Ovary (tissue), 9 donors: ENCODE results near the gene SUMF2. TPM values are rescaled to one million over a fixed set of nuclear protein-coding genes. Genes with fewer than 3 reads are reported as not detected.
"Not testable (repeated sequence)": the region's sequence is repeated elsewhere in the genome, so short reads cannot be mapped to it uniquely, and the experiment has no call there.

Experiments used
- DNase-seq, 5 donors: peaks; one replicate each; pipeline ENCODE4 v3.0.0-alpha.2; 2019 to 2020
- H3K27ac ChIP-seq, 2 donors: fragments of 200-600 bp; one replicate each; pipeline versions ENCODE4 v1.5.1 to v1.8.0; 2019 to 2022
- H3K27me3 ChIP-seq: fragments of 200-600 bp; one replicate; pipeline ENCODE4 v1.8.0; 2022
- H3K36me3 ChIP-seq: fragments of 200-600 bp; sonication (generic); one replicate; pipeline ENCODE4 v1.5.1; 2019
- H3K4me1 ChIP-seq: one replicate; pipeline ENCODE4 v1.8.1; 2013; ENCODE audit warnings: mild to moderate bottlenecking, moderate library complexity; ENCODE audit not compliant: insufficient read depth
- H3K4me3 ChIP-seq: fragments of 200-600 bp; sonication (generic); one replicate; pipeline ENCODE4 v1.5.1; 2017
- H3K9me3 ChIP-seq, 2 donors: fragments of 200-600 bp in 1 of 2; sonication (generic) in 1 of 2; one replicate each; pipeline versions ENCODE4 v1.5.1 to v1.8.1; 2013 to 2019; ENCODE audit warnings: mild to moderate bottlenecking in 1 of 2, moderate library complexity in 1 of 2
- EP300 ChIP-seq: sonication (generic); formaldehyde crosslinking; IDR thresholded peaks from one replicate; pipeline ENCODE4 v1.6.1; 2017; ENCODE audit warnings: antibody characterized with exemption
- POLR2A ChIP-seq: fragments of 450-650 bp; IDR thresholded peaks from one replicate; pipeline ENCODE4 v1.6.1; 2017; ENCODE audit warnings: antibody characterized with exemption, mild to moderate bottlenecking, moderate library complexity
- WGBS, 3 donors: extraction: QIAGEN DNeasy Blood & Tissue Kit in 1 of 3; methylation state at CpG; one replicate each; pipeline versions ENCODE4 v1.1.5 to v1.1.7; 2013 to 2017; 5-methylcytosine and 5-hydroxymethylcytosine counted together
- intact Hi-C, 4 donors: fragments of 100-400 bp; cut with DNase I; formaldehyde crosslinking; loops; one replicate each; pipeline versions ENCODE4 v1.11.0 to v1.15.1; 2022 to 2023
- polyA plus RNA-seq, 2 donors: library from polyadenylated mRNA; stranded (reverse); fragments of 200-250 nt in 1 of 2; fragments of 350-450 nt in 1 of 2; fragmentation: Illumina TruSeq in 1 of 2; extraction: RNeasy Lipid Tissue Mini Kit (QIAGEN cat#74804) in 1 of 2; gene quantifications; one replicate each; pipeline ENCODE4 v1.2.3, GENCODE V29; 2013 to 2014
- total RNA-seq, 7 donors: library from RNA; depleted of rRNA in 2 of 7; stranded (reverse); fragments of >200 nt in 2 of 7; fragmentation: NEBNext Ultra II Directional in 3 of 7; extraction: Animal tissue kit (Norgen Biotek cat#: 25700) in 3 of 7; gene quantifications; one replicate each; pipeline versions ENCODE4 v1.1.0 to v1.2.4, GENCODE V29; 2016 to 2023
- TF ChIP-seq, protein P1 (sequence below), 3 donors: fragments of 450-650 bp in 2 of 3; fragments of 200-600 bp in 1 of 3; IDR thresholded peaks; one replicate each; pipeline versions ENCODE4 v1.5.1 to v1.8.0; 2016 to 2022; ENCODE audit warnings: antibody characterized with exemption in 3 of 3, mild to moderate bottlenecking in 1 of 3
- donor health status: DM: no; HTN: no; CAD: no; lungs with moderate emphysema.
- donor health status: DM: no; HTN: no; CAD: no.
- donor health status: Bipolar disorder and iron deficiency.
- donor health status: DM: yes; HTN: yes; CAD: no.
- donor health status: DM: no; HTN: no; CAD: no.
- donor health status: DM: yes; HTN: yes; CAD: no.

Gene SUMF2
- total and polyA plus RNA-seq, 9 donors: 56.3 to 167 (median 105) TPM

DNA sequence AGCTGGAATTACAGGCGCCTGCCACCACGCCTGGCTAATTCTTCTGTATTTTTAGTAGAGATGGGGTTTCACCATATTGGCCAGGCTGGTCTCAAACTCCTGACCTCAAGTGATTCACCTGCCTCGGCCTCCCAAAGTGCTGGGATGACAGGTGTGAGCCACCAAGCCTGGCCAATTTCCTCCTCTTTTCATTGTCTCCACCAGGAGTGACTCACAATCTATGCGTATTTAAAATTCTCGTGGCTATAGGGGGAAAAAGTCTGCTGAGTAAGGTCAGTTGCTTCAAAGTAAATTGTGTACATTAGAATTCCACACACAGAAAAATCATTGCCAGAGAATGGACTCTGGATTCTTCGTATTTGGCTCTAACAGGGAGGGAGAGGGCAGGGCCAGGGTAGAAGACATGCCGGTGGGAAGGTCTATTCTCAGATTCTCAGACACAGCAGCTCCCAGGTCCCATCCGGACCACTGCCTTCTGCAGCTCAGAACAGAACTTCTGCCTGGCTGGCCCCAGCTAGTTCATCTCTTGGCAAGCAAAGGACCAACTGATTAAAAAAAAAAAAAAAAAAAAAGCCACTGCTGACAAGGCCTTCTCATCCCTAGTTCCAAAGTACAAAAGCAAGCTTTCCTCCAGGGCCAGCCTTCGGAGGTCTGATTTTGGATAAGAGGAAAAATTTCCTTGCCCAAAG is 35.0 kb upstream of the SUMF2 start:
- Histone ChIP-seq H3K27me3 (no peaks in the 10 kb centered on the region), H3K36me3 (no peaks in the 10 kb centered on the region), H3K4me1 (no peaks in the 10 kb centered on the region), H3K27ac (no peak overlapping the region), H3K4me3 (no peak overlapping the region), H3K9me3 (no peaks in the 10 kb centered on the region)
- 91 to 93% (median 91%) methylated on average over 9 of the region's 9 CpGs for WGBS, 3 donors
- intact Hi-C loops: no loop called here
- TF ChIP-seq, protein P1, sequence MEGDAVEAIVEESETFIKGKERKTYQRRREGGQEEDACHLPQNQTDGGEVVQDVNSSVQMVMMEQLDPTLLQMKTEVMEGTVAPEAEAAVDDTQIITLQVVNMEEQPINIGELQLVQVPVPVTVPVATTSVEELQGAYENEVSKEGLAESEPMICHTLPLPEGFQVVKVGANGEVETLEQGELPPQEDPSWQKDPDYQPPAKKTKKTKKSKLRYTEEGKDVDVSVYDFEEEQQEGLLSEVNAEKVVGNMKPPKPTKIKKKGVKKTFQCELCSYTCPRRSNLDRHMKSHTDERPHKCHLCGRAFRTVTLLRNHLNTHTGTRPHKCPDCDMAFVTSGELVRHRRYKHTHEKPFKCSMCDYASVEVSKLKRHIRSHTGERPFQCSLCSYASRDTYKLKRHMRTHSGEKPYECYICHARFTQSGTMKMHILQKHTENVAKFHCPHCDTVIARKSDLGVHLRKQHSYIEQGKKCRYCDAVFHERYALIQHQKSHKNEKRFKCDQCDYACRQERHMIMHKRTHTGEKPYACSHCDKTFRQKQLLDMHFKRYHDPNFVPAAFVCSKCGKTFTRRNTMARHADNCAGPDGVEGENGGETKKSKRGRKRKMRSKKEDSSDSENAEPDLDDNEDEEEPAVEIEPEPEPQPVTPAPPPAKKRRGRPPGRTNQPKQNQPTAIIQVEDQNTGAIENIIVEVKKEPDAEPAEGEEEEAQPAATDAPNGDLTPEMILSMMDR (IDR thresholded peaks at IDR 0.05): no peak
- no peak for TF ChIP-seq EP300
- no peak for DNase-seq

DNA sequence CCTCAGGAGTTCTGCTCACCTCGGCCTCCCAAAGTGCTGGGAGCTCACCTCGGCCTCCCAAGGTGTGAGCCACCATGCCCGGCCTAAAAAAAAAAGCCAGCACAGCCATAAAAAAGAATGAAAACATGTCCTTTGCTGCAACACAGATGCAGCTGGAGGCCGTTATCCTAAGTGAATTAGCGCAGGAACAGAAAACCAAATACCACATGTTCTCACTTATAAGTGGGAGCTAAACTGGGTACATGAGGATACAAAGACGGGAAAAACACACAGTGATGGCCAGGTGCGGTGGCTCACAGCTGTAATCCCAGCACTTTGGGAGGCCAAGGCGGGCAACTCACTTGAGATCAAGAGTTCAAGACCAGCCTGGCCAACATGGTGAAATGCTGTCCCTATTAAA is 33.7 kb upstream of the SUMF2 start:
- TF ChIP-seq, protein P1 (IDR thresholded peaks at IDR 0.05): no peak
- TF ChIP-seq EP300 (no peak), POLR2A (no peak)
- Histone ChIP-seq H3K27me3 (no peaks in the 10 kb centered on the region), H3K9me3 (no peaks in the 10 kb centered on the region), H3K36me3 (no peaks in the 10 kb centered on the region), H3K4me1 (no peaks in the 10 kb centered on the region), H3K27ac (no peak overlapping the region), H3K4me3 (no peak overlapping the region)
- 92 to 97% (median 96%) methylated on average over 8 of the region's 8 CpGs for whole genome bisulfite sequencing, 3 donors
- no peak for DNase-seq
- intact Hi-C loops: no loop called here

DNA sequence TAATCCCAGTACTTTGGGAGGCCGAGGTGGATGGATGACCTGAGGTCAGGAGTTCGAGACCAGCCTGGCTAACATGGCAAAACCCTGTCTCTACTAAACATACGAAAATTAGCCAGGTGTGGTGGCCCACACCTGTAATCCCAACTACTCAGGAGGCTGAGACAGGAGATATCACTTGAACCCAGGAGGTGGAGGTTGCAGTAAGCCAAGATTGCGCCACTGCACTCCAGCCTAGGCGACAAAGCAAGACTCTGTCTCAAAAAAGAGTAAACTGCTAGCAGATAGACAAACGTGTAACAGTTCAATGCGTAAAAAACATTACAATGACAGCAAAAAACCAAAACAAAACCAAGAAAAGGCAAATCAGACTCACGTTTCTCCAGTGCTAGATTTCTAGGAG is 32.5 kb upstream of the SUMF2 start:
- H3K4me3 ChIP-seq, H3K4me1 ChIP-seq, H3K27ac ChIP-seq, H3K36me3 ChIP-seq, H3K9me3 ChIP-seq, DNase-seq, H3K27me3 ChIP-seq, intact Hi-C loops: not testable (repeated sequence)
- 80 to 88% (median 81%) methylated on average over 8 of the region's 8 CpGs for WGBS, 3 donors

DNA sequence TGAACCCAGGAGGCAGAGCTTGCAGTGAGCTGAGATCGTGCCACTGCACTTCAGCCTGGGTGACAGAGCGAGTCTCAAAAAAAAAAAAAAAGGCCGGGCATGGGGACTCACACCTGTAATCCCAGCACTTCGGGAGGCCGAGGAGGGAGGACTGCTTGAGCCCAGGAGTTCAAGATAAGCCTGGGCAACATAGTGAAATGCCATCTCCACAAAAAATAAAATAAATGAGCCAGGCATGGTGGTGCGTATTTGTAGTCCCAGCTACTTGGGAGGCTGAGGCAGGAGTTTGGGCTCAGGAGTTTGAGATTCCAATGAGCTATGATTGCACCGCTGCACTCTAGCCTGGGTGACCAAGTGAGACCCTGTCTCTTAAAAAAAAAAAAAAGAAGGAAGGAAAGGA is 31.5 kb upstream of the SUMF2 start:
- H3K4me1 ChIP-seq, DNase-seq, H3K36me3 ChIP-seq, H3K27ac ChIP-seq, H3K4me3 ChIP-seq, intact Hi-C loops, H3K9me3 ChIP-seq, H3K27me3 ChIP-seq: not testable (repeated sequence)
- 94 to 95% (median 95%) methylated on average over 7 of the region's 7 CpGs for WGBS, 3 donors

DNA sequence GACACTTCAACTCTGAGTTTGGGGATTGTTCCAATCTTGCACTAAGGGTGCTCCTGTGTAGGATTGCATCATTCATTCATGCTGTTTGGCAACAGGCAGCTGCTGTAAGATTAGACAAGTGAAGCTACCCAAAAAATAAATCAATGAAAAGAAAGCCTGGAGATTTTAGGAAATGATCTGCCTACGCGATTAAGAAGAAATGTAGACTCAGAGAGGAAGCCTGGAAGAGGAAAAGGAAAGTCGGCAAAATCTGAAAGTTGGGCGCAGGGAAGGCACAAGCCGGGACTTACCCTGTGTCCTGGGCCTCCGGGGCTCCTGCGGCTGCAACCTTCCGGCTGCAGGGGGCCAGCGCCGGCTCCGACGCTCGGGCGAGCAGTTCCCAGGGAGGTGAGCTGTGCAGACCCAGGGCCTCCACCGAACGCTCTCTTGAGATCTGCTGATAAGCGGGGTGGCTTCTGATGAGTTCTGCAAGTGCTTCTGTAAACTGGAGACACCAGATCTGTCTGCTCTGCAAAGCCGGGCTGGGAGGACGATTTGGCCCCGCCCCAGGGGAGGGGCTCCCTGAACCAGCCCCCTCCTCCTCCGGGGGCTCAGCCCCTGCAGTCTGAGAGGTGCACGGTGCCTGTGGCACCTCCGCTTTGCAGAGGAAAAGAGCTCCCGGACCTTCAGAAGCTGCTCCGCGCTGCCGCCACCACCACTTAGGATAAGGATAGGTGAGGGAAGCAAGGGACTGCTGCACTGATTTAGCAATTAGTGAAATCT is 30.2 kb upstream of the SUMF2 start:
- no peaks in the 10 kb centered on the region for H3K9me3 ChIP-seq
- no peaks in the 10 kb centered on the region for H3K4me1 ChIP-seq
- TF ChIP-seq EP300 (no peak), POLR2A (no peak)
- TF ChIP-seq, protein P1 (IDR thresholded peaks at IDR 0.05): no peak
- WGBS, 3 donors: 1% methylated on average over 24 to 27 of the region's 27 CpGs
- no peaks in the 10 kb centered on the region for H3K27me3 ChIP-seq
- no peak overlapping the region for H3K27ac ChIP-seq
- intact Hi-C loops: no loop called here
- peak overlapping the region; percentile 61 for H3K4me3 ChIP-seq
- DNase-seq: peak; percentile 27 to 62 (median 37)
- no peaks in the 10 kb centered on the region for H3K36me3 ChIP-seq
